HG03095 (cell line): Measurements from ENCODE around the gene AUH.
"Not testable (repeated sequence)": the region's sequence is repeated elsewhere in the genome, so short reads cannot be mapped to it uniquely, and the experiment has no call there.

Source experiments
- ATAC-seq: cut with Tn5 transposase; IDR thresholded peaks from one replicate; pipeline ENCODE4 v1.9.1; 2021; ENCODE audit warnings: moderate library complexity; ENCODE audit not compliant: unreplicated experiment

AUH gene, protein sequence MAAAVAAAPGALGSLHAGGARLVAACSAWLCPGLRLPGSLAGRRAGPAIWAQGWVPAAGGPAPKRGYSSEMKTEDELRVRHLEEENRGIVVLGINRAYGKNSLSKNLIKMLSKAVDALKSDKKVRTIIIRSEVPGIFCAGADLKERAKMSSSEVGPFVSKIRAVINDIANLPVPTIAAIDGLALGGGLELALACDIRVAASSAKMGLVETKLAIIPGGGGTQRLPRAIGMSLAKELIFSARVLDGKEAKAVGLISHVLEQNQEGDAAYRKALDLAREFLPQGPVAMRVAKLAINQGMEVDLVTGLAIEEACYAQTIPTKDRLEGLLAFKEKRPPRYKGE

DNA sequence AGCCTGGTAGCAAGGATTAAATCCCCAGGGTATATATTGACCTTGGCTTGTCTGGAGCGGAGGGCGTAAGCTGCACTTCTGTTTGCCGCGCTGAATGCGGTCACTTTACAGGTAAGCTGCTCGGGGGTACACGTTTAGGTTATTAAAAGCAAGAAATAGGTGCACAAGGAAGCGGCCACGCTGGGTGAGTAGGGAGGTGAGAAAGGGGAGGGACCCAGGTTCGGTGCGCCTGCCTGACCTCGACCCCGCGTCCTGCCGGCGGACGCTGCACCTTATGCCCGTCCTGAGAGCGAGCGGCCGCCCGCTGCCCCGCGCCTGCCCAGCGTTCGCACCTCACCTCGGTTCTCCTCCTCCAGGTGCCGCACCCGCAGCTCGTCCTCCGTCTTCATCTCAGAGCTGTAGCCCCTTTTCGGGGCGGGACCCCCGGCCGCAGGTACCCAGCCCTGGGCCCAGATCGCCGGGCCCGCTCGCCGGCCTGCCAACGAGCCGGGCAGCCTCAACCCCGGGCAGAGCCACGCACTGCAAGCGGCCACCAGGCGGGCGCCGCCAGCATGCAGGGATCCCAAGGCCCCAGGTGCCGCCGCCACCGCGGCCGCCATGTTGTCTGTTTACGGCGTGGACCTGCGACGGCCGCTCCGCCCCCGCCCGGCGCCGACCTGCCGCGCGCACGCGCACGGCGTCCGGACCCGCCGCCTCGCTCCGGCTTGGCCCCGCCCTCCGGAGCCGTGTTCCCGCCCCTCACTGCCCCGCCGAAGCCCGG, at the start of gene AUH:
Gene AUH, minus strand, starts transcription at position 628 of the 760 bp plus-strand sequence. Its CDS starts 29 bp downstream, at position 599.
- peak; percentile 83 for ATAC-seq

DNA sequence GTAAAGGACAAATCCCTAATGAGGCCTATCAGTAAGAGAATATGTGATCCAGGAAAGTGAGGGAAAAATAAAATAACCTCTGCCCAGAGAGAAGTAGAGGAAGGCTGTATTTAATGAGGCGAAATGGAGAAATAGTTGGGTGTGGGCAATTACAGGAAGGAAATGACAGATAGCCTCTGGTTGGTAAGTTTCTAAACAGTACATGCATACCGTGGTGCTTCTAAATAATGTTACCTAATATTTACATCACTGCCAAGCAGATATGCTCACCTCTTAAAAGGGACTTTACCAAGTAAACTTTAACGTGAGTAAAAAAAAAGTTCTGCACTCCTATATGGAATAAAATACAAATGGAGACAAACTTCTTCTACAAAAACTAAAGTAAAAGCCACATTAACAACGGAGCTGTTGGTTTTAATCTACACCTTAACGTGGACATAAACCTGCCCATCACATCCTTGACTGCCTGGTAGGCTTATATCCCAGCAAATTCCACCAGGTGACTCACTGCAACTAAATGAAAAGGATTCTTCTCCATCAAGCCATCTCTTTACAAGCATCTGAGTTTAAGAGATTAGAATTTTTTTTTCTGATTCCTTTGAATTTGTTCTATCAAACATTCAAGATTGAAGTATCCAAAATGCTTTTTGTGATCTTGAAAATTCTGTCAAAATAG, 49.5 kb upstream of the AUH start:
- no peak for ATAC-seq

DNA sequence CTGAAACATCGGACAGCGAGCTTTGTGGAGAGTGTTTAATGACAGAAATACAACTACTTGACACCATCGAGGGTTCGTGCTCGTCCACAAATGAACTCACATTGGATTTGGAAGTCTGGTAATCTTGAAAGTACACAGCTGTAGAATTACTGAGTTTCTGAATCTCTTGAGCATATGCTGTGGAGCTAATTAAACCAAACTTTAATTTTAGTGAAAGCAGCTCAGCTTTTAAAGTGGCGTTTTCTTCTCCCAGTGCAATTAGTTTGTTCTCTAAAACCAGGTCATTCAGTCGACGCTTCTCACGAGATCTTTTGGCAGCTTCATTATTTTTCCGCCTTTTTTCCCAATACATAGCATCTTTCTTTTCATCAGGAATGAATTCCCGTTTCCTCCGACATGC, 48.4 kb upstream of the AUH start:
- ATAC-seq, result no peak

DNA sequence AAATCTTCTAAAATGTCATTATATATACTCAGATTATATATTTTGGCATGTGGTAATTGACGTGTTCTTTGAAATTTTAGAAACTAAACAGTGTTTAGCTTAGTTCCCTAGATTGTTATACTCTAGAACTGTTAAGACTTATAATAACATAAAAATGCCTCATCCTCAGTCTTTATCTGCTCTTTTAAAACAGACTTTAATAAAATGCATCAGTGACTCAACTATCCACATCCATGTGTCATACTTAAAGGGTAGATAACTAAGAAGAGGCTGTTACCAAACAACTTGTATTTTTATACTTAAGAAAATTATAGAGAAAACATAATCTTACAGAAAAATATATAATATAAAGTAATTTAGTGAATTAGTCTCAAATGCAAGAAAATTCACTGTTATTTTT, 46.8 kb upstream of the AUH start:
- ATAC-seq, result no peak

DNA sequence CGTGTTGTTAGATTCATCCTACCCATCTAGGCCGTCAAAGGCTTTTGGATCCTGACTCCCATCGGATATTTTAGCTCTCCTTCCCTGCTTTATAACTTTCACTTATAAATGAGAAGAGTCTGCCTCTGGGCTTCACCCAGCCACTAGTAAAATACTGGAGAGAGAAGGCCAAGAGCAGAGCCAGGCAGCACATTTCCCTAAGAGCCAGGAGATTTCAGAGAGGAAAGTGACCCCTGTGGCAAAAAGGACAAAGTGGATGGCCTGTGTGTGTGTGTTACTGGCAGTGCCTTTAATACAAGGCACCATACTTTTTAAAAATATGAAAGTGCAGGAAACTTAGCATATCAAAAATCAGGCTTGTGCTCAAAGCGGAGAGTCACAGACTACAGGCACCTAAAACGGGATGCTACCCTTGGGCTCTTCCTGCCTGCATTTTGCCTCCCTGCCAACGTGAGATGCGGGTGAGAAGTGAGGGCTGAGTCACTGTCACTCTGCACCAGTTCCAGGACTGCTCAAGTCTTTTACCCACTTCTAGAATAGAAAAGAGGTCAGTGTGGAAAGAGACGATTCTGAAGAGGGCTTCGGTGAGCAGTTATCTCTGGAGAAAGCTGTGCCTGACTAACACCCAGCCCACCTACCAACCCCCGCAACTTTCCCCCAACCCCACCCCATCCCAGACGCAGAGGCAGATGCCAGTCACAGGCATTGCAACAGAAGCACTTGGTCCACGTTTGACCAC, 46.0 kb upstream of the AUH start:
- no peak for ATAC-seq

DNA sequence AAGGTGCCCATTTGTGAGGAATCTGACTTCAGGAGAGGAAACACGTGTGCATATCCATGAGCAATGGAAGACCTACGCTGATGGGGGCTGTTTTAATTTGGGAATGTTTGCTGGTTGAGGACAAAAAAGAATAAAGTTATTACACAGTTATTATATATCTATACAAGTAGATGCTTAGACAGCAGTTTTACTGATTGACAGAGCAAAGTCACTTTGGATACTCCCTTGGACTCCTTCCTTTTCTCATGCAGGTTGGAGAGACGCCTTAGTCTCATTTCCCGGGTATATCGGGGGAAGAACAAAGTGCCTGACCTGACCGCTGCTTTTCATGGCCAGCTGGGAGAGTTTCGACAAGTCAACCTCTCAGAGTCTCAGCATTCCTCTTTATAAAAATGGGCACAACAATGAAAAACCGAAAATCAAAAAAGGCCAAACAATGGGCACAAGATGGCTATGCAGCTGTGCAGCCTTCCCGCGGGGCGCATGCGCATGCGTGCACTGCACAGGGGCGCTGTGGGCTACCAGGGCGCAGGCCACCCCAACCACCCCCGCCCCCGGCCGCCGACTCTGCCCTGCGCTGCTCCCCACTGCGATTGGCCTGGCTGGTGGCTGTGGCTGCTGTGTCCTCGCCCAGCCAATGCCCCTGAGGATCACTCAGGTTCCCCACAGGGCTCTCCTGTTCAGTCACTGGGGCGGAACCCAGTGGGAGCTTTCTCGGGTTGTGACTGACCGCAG, 43.8 kb upstream of the AUH start:
- ATAC-seq, result no peak

DNA sequence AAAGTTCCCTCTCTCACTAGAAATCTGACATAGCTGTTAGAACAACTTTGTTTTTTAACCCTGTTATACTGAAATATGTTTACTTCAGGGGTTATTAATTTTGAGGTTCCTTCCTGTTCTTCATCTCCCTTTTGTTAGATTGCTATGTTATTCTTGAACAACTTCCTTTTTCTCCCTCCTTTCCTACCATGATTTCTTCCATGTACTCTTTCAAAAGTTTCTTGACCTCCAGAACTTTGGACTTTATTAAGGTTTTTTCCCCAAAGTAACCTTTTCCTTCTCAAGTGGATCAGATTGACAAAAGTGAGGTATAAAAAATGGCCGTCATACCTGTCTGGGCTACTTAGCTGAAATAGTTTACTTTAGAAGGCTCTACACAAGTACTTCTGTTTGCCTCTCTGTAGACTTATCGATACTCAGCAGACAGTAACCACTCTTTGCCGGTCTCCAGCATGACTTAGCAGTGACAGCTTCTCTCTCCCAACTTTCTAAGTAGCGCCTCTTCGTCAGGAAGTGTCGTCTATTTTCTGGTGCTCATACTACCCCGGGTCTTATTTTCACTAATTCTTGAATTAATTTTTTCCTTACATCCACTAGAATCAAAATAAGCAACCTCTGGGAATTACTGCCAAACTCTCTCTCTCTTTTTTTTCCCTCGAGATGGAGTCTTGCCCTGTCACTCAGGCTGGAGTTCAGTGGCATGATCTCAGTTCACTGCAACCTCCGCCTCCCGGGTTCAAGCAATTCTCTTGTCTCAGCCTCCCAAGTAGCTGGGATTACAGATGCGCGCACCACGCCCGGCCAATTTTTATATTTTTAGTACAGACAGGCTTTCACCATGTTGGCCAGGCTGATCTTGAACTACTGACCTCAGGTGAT, 42.2 kb upstream of the AUH start:
- ATAC-seq, result no peak

DNA sequence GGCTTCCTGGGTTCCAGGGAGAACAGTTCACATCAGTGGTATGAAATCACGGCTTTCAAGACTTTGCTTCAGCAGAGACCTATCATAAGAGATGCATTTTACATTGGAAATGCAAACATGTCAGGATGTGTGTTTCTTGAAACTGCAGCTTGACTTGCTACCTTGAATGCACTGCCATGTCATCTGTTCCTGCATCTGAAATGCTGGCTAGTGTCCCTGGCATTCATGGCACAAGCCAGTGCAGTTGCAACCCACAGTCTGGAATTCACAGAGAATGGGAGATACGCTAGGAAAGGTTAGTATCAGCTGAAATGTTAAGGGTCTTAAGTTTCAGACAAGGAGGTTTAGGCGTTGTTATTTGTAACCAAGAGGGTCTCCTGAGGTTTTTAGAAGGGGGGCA, 37.2 kb upstream of the AUH start:
- no peak for ATAC-seq

DNA sequence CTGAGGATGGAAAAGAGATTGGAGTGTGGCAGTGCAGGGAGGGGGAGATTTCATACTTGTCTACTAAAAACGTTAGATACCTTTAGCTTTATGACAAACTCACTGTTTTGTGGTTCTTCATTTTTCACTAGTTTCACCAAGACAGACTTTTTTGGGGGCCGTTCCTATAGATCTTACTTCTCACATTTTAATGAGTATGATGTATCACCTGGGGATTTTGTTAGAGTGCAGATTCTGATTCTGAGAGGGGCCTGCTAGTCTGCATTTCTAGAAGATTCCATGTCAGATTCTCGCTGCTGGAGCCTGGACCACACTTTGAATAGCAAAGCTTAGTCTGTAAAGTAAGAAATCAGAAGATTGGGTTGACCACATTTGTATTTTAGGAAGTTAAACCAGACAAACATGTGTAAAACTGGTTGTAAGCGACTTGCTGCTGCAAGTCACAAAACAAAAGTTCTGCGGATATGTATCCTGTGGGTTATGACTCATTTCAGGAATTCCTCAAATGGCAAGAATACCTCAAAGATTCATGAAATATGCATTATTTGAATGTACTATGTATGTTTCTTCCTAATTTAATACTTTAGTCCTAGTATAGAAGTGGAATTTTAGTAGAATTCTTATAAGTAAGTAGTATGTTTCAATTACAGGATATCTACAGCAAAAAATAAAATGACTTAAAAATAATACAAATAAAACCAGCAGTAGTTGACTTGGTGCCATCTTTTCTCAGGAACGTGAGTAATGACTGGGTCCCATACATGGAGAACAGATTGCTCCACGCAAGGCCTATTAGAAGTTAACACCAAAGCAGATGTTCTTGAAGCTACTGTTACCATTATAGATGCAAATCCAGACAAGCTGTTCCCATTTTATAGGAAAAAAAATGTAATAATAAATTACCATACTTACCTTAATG, 34.1 kb upstream of the AUH start:
- ATAC-seq, result peak; percentile 60

DNA sequence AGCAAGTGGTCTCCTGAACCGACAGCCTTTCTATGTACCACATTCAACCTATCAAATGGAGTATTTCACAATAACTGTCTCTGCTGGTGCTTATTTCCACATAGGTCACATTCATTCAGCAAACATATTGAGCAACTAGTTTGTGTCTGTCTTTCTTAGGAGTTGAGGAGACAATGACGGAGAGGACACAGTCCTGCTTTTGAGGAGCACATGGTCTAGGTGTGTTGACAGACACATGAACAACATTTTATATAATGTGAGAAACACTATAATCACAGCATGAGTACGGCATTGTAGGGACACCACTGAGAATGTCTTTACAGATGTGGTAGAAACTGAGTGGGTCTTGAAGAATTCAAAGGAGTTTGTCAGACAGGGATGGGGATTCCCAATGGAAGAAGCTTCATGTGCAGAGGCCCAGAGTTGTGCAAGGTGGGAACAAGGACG, 33.4 kb upstream of the AUH start:
- no peak for ATAC-seq

DNA sequence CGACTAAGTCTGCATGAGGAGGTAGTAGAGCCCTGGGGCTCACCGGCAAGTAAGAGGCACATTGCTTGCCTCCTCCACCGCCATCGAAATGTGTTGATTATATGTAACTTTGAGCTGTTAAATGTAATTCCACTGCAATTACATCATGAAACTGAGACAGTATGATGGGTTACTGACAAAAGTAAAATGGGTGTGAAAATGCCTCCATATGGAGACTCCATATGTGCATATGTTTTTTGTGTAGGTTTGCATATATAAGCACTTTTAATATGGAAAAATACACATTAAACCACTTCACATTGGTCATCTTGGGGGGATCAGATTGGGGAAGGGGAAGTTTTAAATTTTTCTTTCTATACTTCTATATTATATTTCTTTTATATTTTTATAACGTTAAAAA, 32.1 kb upstream of the AUH start:
- no peak for ATAC-seq

DNA sequence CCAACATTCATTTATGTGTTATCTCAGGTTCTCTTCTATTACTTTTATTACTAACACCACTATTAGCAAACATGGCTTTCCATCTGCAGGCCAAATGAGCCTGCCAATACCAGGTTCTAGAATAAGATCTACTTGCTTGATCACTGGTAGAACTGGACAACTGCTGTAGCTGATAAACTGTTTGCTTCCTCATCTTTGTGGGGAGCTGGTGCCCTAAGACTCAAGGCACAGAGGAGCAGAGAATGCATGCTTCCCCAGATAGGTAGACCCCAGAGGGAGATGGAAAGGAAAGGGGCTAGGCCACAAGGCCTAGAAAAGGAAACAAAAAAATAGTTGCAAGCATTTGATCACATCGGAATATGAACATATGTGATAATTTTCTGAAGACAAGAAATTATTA, 30.7 kb upstream of the AUH start:
- ATAC-seq, result no peak

DNA sequence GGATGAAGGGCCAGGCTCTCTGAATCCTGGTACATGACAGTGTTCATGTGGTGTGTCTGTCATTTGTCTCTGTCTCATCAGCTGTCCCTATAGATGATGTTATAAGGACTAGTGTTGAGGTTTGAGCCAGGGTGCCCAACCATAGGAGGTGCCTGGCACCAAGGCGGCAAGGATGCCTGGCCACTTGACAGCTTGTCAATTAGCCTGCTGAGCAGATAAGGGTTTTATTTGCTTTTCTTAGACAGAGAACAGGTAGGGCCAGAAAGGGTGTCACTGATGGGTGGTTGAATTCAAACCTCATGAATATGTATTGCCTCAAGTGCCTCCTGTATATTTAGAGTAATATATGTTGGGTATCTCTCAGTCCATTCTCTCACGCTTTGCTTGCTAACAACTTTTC, 30.1 kb upstream of the AUH start:
- ATAC-seq, result no peak

DNA sequence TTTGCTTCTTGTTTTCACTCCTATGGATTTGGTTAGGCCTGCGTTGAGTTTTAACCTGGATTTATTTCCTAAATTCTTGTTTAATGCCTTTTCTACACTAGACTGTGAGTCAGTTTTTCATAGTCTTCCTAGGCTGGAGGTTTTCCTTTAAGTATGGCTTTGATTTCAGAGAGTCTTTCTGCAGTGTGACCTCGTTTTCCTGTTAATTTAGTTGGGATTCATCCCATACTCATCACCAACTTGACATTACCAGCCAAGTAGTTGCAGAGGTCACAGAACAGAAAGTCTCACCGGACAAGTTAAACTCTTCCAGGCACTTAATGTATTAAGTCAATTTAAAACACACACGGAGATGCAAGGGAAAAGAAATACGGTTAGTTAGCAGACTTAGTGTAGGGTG, 29.7 kb upstream of the AUH start:
- ATAC-seq, result no peak

DNA sequence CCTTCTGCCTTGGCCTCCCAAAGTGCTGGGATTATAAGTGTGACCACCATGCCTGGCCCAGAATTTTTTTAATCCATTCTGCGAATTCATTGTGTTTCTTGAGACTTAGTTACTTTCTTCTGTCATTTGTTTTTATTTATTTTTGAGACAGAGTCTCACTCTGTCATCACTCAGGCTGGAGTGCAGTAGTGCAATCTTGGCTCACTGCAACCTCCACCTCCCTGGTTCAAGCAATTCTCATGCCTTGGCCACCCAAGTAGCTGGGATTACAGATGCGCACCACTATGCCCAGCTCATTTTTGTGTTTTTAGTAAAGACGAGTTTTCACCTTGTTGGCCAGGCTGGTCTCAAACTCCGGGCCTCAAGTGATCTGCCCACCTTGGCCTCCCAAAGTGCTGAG, 28.0 kb upstream of the AUH start:
- ATAC-seq, result not testable (repeated sequence)

DNA sequence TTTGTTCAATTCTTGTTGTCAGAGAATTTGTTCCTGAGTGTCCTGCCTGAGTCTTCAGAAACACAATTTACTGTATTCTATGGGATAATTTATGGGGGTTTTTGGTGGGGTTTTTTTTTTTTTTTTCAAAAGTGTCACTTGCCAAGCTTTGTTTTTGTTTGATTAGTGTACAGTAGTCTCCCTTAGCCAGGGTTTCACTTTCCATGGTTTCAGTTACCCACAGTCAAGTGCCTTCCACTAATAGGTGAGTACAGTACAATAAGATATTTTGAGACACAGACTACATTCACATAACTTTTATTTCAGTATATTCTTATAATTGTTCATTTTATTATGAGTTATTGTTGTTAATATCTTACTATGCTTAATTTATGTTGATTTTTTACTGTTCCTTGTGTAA, 25.0 kb upstream of the AUH start:
- ATAC-seq, result no peak

DNA sequence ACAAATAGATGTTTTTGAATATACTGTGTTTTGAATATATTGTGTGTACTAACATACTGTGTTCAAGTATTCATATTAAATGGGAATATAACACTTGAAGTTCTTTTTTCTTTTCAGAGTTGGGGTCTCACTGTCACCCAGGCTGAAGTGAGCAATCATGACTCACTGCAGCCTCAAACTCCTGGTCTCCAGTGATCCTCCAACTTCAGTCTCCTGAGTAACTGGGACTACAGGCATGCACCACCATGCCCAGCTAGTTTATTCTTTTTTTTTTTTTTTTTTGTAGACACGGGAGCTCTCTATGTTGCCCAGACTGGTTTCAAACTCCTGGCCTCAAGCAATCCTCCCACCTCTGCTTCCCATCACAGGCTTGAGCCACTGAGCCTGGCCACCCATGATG, 23.2 kb upstream of the AUH start:
- no peak for ATAC-seq

DNA sequence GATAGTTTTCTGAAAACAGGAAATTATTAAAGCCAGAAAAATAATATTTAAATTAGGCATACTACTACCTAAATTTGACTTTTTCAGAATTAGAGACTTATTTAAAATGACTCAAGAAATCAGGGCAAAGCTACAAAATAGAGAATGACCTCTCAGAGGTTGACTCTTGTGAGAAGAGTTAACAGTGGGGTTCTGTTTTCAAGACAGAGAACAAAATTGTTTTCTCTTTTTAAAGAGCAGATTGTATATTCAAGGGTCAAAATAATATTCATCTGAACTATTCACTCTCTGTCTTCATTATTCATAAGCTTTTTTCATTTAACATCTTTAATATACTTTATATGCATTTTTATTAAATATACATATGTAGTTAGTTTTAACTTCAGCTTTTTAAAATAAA, 21.9 kb upstream of the AUH start:
- no peak for ATAC-seq

DNA sequence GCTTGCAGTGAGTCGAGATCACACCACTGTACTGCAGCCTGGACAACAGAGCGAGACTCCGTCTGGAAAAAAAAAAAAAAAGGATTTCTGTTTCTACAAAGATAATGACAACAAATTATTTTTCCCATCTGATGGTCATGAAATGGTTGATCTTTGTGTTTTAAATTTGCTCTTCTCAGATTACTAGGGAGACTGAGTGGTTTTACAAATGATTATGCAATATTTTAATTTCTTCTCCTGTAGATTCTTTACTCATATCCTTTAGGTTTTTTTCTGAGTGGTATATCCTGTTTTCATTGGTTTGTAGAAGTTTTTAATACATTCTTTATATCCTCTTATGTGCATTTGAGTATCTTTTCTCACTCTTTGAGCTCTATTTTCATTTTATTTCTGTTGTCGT, 20.6 kb upstream of the AUH start:
- no peak for ATAC-seq
